ENCODE results near the gene RBM39. TPM values are rescaled to one million over a fixed set of nuclear protein-coding genes. Genes with fewer than 3 reads are reported as not detected.

The RBM39 gene
- total RNA-seq, 1 experiment from 2014 or later: 347 TPM

- peaks cover 5% of the 10 kb centered on the region for H3K79me1 ChIP-seq (ENCODE audit: insufficient read depth, low read depth, low read length, poor library complexity, severe bottlenecking)
- no peak overlapping the region for H3K4me2 ChIP-seq (ENCODE audit: insufficient read depth, insufficient read length, low read length)
- H3K27ac Mint-ChIP-seq: no peak overlapping the region
- no peak overlapping the region for H3K56ac ChIP-seq (ENCODE audit: insufficient read length, low read depth, low read length)
- H3K9me3 Mint-ChIP-seq: no peaks in the 10 kb centered on the region
- H3K23ac ChIP-seq (ENCODE audit: insufficient read length, low read depth, low read length): no peak overlapping the region
- H2BK20ac ChIP-seq (ENCODE audit: low read depth, low read length, poor library complexity, severe bottlenecking): no peak overlapping the region
- no peak overlapping the region for H3K4me3 Mint-ChIP-seq
- no peak overlapping the region for H2BK5ac ChIP-seq (ENCODE audit: insufficient read length, low read length)
- TF ChIP-seq CTCF (conservative IDR thresholded peaks at IDR 0.05): no peak
- no peaks in the 10 kb centered on the region for H3K27me3 Mint-ChIP-seq (ENCODE audit: low read depth)
- H3K14ac ChIP-seq (ENCODE audit: insufficient read depth, low read length): no peak overlapping the region
- no peaks in the 10 kb centered on the region for H3K27me3 ChIP-seq (ENCODE audit: insufficient read depth, low read length)
- H3K36me3 Mint-ChIP-seq (ENCODE audit: insufficient read depth in 1 of 3, low read depth in 3 of 3): peaks cover 61 to 92% (median 91%) of the 10 kb centered on the region in 3 experiments
- no peak overlapping the region for H4K5ac ChIP-seq (ENCODE audit: insufficient read length, low read depth, low read length)
- no peaks in the 10 kb centered on the region for H4K20me1 ChIP-seq (ENCODE audit: control insufficient read depth, insufficient read depth, insufficient read length)
- no peak overlapping the region for H3K9ac ChIP-seq (ENCODE audit: extremely low read depth, insufficient read length, low read length)
- H2AFZ ChIP-seq (ENCODE audit: low read length): no peak overlapping the region
- H3K4me1 ChIP-seq (ENCODE audit: insufficient read depth, low read length): no peaks in the 10 kb centered on the region
- no peak overlapping the region for H3T11ph ChIP-seq (ENCODE audit: low read length)
- no CpG with 5 or more reads among the region's 2 CpGs for WGBS (ENCODE audit: extremely low coverage, insufficient read length, low lambda C conversion rate)
- H2BK15ac ChIP-seq (ENCODE audit: low read depth, low read length): no peak overlapping the region
- no peak overlapping the region for H4K91ac ChIP-seq (ENCODE audit: insufficient read length, low read depth, low read length)
- peaks cover 2 to 3% of the 10 kb centered on the region in 2 experiments; a peak in 3 of 4 replicates for H3K4me1 Mint-ChIP-seq
- DNase-seq: no peak
- no peak overlapping the region for H2AK5ac ChIP-seq (ENCODE audit: insufficient read length, low read length)
- H3K9me3 ChIP-seq (ENCODE audit: control insufficient read depth, low read depth, low read length): no peaks in the 10 kb centered on the region
- no peak overlapping the region for H3K4ac ChIP-seq (ENCODE audit: low read depth, low read length)
- H3K79me2 ChIP-seq (ENCODE audit: insufficient read depth, low read length): no peaks in the 10 kb centered on the region
- no peak overlapping the region for H2BK12ac ChIP-seq (ENCODE audit: insufficient read length, low read depth, low read length)
- no peak overlapping the region for H2BK120ac ChIP-seq (ENCODE audit: low read depth, low read length, poor library complexity, severe bottlenecking)
- no peaks in the 10 kb centered on the region for H3K23me2 ChIP-seq (ENCODE audit: insufficient read length, low read depth, low read length, poor library complexity, severe bottlenecking)
- no peak overlapping the region for H4K8ac ChIP-seq (replicated peaks; ENCODE audit: insufficient read length, low read depth, low read length)
- H3K18ac ChIP-seq (ENCODE audit: insufficient read length, low read depth, low read length): no peak overlapping the region
- H3K27ac ChIP-seq (ENCODE audit: insufficient read length, low read depth, low read length): no peak overlapping the region
These were observed 26.4 kb downstream of the RBM39 start for GRCh38 chr20:35715652-35716051.

Measured in H9 (cell line).